Measurements from ENCODE around the gene NDUFB8.
A peak's percentile ranks its signal among the peaks of the same experiment; 100 is the strongest.

NDUFB8 gene

DNA sequence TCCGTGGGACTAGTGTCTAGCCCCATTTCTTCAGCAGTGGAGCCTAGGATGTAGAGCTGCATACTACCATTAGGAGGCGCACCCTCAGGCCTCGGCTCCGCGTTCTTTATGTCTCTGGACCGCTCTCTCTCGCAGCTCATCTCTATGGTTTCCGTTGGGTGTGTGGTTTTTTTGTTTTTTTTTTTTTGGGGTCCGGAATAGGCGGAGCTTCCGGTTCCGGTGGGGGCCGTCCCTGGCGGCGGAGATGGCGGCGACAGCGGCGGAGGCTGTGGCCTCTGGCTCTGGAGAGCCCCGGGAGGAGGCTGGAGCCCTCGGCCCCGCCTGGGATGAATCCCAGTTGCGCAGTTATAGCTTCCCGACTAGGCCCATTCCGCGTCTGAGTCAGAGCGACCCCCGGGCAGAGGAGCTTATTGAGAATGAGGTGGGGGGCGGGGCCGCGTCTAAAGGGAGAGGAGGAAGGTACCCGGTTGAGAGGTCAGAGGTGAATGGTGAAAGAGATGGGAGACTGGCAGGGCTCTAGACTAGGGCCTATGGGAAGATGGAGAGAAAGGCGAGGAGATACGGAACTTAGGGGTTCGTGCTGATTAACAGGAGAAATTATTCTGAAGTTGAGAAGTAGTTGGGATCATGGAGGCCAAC lies 6.2 kb upstream of the NDUFB8 start, which contains the start of gene HIF1AN:
TSS of gene HIF1AN (plus strand) at position 229 of the 639 bp plus-strand sequence. CDS start at position 245, 16 bp downstream.
- peak; percentile 36 for DNase-seq

DNA sequence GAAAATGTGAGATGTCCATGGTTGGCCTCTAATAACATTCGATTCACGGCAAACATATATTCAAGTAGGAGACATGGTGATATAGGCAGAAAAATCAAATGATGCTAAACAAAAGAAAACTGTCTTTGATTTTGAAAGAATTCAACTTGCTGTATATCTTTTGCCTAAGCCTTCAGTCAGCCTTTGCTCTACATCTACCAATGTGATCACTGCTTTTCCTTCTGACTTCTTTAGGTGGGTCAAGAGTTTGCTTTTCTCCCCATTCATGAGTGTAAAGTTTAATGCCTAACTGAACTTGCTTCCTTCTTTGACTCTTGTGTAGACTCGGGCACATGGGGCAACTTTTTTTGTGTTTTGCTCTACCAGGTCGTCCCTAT lies 5.7 kb upstream of the NDUFB8 start:
- no peak for DNase-seq

DNA sequence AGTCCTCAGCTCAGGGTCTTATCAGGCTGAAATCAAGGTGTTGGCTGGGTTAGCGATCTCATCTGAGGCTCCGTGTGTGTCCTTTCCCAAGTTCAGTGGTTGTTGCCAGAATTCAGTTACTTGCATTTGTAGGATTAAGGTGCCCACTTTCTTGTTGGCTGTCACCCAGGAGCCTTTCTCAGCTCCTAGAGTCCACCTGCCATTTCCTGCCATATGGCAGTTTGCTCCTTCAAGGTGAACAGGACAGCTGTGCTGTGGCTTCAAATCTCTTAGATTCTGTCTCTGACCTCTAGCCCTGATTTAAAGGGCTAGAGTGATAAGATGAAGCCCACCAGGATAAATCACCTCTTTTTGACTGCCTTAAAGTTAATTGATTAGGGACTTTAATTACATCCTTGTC lies 5.1 kb upstream of the NDUFB8 start:
- DNase-seq = peak; percentile 62

DNA sequence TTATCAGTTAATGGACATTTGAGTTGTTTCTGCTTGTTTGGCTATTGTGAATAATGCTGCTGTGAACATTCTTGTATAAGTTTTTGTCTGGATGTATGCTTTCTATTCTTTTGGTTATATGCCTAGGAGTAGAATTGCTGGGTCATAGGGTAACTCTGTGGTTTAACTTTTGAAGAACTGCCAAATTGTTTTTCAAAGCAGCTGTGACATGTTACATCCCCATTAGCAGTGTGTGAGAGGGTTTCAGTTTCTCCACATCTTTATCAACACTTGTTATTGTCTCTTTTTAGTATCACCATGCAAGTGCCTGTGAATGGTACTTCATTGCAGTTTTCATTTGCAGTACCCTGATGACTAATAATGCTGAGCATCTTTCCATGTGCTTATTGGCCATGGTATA lies 2.1 kb upstream of the NDUFB8 start:
- DNase-seq = no peak

DNA sequence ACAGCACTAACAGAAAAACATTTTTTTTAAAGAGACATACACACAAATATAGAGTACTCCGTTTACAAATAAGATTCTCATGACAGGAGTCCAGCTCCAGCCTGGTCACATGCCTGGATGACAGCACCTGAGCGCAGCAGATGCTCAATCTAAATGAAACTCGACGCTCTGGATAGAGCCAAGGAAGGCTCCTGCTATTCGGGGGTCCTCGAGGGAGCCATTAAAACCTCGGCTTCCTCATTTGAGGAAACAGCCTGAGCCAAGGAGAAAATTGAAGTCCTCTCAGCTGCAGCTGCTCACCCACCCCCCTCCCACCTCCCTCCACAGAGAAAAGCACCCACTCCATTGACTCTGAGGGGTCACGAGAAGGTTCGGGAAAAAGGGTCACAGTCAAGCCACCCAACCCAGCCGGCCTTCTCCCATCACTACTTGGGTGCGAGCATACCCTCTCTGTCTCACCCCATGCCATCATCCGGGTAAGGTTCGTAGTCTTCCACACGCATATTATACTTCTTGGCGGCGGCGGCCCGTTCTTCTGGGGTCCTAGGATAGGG lies 673 bp downstream of the NDUFB8 start:
- DNase-seq = no peak

DNA sequence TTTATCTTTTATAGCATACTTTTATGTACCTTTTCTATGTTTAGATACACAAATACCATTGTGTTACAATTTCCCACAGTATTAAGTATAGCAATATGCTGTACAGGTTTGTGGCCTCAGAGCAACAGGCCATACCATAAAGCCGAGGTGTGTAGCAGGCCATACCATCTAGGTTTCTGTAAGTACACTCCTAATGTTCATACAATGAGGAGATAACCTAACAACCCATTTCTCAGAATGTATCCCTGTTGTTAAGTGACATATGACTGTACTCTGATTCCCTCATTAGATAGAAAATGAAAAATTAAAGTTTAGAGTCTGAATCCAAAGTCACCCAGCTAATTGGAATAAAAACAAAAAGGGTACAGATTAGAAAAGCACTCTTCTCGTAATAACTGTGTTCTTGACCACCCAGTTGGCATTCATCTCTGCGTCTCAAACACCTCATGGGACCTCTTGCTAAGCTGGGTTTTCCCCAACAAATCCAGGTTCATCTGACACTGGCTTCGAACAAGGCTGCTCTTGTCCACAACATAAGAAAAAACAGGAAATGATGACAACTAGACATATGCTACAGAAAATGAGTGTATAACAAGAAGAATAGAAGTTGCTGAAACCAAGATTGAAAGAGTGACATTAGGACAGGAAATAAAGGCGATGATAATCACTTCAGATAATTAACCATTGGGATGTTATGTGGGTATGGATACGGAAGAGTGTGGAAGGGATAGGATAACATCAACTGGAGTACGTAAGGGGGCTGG lies 1.4 kb downstream of the NDUFB8 start:
- no peak for DNase-seq

DNA sequence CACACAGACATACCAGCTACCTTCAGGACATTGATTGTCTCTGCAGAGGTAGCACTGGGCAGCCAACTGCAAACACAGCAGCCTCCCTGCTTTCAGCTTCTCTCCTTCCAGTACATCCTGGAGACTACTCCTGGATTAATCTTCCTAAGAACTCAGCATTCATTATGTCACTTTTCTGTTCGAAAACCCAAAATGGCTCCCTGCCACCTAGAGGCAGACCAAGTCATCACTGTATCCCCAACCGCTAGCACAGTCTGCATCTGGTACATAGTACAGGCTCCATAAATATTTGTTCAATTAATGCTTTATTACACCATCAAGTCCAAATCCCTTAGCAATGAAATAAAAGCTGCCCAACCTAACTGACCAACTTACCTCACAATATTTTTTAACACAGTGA lies 5.0 kb downstream of the NDUFB8 start:
- DNase-seq = no peak

DNA sequence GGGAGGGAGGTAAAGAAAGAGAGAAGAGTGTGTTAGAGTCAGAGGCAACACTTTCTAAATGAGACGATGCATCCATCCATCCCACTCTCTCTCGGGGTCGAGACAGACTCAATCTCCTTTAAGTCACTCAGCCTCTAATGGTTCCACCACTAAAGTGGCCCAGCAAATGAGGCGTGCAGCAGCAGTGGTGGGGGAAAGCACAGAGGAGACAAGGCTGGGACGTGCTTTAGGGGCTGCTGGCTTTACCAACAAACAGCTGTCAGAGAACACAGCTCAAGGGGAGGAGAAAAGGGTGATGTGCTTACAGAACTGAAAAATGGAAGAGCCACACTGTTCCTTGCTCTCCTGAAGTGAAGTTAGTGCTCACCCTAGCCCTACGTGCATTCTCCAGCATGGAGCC lies 5.5 kb downstream of the NDUFB8 start:
- DNase-seq = no peak

DNA sequence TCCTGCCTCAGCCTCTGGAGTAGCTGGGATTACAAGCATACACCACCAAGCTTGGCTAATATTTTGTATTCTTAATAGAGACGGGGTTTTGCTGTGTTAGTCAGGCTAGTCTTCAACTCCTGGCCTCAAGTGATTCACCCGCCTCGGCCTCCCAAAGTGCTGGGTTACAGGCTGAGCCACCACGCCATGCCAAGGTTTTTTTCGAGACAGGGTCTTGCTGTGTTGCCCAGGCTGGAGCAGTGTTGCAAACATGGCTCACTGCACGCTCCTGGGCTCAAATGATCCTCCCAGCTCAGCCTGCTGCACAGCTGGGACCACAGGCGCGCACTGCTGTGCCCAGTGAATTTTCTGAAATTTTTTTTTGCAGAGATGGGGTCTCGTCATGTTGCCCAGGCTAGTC lies 6.7 kb downstream of the NDUFB8 start:
- DNase-seq = no peak

DNA sequence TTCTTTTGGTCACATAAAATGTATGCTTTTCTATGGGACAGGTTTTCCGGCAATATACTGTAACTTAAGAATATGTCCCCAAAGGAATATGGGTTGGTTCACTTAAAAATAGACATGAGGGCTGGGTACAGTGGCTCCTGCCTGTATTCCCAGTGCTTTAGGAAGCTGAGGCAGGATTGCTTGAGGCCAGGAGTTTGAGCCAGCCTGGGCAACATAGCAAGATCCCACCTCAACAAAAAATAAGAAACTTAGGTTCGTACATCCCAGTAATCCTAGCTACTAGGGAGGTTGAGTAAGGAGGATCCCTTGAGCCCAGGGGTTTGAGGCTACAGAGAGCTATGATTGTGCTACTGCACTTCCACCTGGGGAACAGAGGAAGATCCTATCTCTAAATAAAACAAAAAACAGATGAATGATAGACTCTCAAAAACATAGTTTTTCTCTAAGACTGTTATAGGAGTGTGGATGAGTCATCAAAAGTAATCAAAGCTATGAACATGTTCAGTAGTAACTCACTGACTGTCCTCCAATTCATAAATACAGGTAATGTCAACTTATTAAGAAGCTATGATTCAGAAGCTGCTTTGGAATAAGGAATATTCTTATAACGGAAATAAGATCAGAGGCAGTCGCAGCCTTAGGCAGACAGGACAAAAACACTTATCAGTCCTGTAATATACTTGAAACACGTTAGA lies 7.4 kb downstream of the NDUFB8 start:
- DNase-seq = no peak

DNA sequence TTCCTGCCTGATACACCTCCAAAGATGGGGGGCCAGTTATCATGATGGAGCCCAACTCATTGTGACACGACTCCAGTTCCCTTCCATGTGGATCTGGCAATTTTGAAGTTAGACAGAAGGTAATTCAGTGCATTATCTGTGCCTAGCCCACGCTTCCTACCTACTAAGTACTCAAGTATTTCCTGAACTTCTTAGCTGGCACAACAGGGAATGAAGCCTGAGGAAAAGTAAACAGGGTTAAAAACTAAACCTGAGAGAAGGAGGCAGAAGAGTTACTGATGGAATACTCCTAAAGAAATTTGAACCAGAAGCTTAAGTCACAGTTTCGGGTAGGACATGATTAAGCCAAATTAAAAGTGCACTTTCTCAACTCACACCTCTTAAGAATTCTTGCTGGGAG lies 8.9 kb downstream of the NDUFB8 start:
- DNase-seq = no peak

DNA sequence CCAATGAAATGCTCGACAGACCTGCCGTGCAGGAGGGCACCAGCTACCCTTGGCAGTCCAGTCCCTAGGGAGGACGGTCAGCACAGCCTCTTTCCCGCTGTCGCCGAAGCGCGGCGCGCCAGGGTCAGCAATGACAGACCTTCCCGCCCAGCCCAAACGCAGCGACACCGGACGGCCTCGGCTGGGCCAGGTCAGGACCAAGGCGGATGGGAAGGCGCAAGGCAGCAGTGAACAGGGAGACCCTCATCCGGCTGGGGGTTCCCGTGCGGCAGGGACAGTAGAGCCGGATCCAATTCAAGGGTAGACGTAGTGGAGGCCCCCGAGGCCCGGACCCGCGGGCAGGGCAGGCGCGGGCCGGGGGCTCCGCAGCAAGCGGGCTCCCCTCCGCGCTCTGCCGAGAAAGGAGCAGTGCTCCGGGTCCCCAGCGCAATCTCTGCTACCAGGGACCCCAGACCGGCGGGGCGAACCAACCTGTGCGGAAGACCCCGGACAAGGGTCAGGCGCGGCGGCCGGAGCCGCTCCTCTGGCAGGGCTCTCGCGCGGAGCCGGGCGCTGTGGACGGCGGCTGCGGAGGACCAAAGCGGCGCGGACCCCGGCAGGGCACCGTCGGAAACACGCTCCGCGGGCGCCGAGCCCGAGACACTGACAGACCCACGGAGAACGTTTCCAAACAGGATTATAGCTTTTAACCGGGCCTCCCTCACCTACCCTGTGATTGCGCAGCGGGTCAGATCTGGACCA lies 10.2 kb downstream of the NDUFB8 start, which contains the start of gene SEC31B:
TSS of gene SEC31B (minus strand) at position 551 of the 741 bp plus-strand sequence. CDS start 2,909 bp downstream, outside the sequence.
- no peak for DNase-seq

DNA sequence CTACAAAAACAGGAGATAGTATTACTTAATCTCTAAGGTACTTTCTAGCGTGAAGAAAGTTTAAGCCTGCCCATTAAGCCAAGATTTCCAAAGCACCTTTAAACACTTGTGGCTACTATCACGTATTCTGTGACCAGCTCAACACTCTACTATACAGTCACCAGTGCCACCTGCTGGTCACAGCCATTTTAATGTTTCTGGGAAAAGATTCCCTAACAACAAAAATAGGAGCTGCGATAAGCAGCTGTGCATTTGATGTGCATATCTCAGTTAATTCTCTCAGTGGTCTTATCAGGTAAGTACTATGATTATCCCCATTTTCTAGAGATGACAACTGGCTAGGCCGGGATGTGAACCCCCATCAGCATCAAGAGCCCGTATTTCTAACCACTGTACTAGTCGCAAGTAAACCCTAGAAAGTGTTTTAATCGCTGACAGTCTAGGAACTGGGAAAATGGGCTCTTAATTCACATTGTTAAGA lies 10.9 kb downstream of the NDUFB8 start:
- DNase-seq = peak; percentile 2

DNA sequence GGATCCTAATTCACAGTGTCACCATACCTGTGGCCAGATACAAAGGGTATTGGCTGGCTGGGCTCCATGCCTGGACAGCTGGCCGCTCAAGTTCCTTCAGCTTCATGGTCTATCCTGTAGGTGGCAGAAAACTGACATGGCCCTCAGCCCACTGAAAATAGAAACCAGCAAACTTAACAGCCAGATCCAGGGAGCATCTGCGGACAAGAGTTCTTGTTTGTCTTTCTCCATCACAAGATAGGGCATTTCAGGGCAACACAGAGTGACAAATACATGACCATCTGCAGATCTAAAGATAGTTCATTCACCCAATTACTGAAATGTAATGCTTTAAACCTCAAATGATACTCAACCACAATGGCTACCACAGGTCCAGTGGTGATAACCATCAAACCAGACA lies 12.8 kb downstream of the NDUFB8 start:
- no peak for DNase-seq

DNA sequence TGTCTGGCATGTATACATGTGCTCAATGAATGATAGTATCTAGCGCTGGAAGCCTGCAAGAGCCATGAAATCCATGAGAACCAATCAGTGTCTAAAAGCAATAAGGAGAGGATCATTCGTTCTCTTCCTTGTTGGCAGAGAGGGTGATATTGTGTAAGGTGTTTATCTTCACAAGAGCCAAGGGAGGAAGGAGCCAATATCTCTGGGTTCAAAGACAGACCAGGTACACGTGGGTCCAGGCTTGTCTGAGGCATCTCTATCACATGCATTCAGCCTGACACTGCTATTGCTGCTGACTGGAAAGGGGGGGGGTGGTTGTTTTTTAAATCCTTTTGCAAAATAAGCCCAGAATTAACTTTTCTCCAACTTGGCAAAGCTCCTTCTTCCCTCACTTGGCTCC lies 14.1 kb downstream of the NDUFB8 start:
- no peak for DNase-seq

DNA sequence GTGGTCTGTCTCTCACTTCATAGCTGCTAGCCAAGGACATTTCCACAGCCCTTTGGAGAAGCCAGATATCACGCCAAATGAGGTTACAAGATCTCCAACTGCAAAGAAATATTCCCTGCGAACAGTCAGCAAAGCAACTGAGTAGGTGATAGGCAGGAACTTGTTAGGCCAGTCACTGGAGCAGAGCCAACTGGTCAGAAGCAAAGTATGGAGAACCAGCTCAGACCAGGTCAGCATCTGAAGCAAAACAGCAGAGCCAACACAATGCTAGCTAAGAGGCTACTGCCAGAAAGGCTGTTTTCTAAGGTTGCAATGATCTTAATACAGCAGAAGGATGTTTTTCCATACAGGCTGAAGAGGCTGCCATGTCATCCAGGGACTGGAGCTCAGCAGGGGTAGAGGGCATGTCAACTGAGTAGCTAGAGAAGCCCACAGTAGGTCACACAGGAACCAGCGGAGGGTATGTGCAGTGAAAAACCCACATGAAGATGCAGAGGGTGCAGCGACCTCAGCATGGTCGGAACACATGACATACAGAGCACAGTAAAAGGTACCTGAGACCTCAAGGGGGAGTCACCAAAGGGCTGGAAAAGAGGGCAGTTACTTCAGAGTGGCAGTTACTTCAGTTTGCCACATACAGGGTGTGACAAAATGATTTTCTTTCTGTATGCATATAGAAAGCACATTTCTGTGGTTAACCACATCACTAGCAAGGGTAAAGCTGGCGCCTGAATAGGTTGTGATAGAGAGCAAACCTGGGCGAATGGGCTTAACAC lies 18.9 kb downstream of the NDUFB8 start:
- no peak for DNase-seq

DNA sequence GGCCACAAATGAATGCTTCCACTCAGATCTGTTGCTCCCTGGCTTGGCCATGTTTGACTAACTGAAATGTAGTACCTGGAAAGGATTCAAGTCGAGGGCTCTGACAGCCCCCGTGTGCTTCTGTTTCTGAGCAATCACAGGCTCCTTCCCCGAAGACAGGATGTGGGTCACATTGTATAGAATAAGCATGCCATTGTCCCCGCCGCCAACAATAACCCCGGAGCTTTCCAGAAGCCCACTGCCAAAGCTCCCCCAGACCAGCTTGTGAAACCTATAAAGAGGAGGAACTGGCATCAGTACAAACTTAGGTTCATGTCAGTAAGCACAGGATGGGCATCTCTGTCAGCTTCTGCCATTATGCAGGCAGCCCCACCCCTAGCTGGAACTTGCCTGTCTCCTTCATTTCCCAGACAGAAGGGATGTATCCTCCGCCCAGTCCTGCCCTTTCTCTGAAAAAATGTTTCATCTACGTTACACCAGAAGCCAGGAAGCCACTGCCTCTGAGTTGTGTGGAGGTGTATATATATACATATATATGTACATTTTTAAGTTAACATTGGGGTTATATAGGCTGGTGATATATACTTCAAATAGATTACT lies 20.3 kb downstream of the NDUFB8 start:
- no peak for DNase-seq

DNA sequence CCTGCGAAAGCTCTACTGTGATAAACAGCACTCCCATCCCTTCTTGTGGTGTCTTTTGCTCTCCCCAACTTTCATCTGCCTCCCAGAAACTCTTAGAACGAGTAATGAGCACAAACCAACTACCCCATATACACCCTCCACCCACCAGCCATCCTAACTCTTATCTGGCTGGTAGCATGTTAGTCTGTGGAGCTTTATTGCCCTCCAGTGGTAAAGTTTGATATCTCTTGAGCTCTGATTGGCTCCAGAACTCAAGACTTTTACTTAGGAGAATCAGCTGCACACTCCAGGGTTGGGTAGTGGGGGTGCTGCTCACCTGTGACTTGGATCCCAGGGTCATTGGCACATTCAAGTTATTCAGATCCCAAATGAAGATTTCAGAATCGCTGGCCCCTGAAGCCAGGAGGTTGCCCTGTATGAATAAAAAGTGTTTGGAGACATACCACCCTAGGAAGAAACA lies 20.9 kb downstream of the NDUFB8 start:
- DNase-seq = no peak

DNA sequence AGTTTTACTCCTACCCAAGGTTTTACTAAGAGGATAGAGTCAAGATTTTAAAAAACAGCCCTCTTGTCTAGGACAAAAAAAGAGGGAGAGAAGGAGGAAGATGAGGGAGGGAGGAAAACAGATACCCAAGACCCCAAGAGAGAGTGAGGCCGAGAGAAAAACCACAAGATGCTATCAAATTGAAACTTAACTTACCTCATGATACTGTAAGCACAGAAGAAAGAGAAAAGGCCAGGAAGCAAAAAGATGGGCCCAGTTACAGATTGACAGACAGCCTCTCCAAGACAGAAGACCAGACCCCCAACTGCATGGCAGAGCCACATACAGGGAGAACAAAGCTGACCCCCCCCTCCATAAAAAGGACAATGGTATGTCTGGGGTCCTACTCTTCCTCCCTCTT lies 21.4 kb downstream of the NDUFB8 start:
- no peak for DNase-seq

DNA sequence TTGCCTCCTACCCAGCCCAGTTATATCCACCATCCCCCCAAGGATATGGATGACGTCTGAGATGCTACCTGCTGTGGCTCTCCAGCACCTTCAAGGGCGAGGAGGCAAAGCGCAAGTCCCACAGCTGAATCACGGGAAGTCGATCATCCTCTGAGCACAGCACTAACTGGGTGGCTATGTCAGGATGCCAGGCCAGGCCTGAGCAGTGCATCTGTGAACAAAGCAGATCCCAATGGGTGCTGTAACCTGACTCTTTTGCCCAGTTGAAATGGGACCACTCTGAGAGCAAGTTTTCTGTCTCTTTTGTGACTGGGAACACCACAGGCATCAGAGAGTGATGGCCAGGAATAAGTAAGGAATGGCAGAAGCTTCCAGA lies 22.3 kb downstream of the NDUFB8 start:
- DNase-seq = no peak

DNA sequence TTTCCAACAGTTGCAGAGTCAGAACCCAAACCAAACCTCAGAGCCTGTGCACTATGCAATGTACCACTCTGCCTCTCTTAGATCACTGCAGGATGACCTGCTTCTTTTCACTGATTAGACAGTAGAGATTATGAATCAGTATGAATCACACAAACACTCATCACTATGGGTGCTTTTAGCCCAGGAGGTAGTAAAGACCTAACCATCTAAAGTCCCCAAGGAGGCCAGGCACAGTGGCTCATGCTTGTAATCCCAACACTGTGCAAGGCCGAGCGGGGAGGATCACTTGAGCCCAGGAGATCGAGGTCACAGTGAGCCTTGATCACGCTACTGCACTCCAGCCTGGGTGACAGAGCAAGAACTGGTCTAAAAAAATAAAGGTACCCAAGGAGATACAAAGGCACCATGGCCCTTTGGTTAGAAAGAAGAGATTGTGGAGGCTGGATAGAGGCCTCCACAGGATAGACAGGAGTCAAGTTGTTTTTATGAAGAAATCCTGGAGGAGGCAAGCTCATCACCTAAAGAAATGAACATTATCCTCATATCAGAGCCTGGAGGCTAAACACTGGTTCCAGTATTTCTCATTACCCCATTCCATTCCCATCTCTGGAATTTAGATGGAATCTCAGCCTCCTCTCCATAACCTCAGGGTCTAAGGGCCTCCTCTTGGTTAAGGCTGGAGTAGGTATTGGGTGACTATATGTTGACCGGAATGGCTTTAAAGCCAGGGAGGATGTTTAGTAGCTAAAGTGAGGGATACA lies 22.9 kb downstream of the NDUFB8 start:
- no peak for DNase-seq

All from NCI-H524 treated with DMSO at 0.1 percent for 48 hours (cell line).